Hepatic stellate cell (primary cell): Measurements from ENCODE around the gene KRTCAP2.
A peak's percentile ranks its signal among the peaks of the same experiment; 100 is the strongest.
"Not testable (repeated sequence)": the region's sequence is repeated elsewhere in the genome, so short reads cannot be mapped to it uniquely, and the experiment has no call there.

Experiments
- DNase-seq: peaks from one replicate; pipeline ENCODE4 v3.0.0; 2011; ENCODE audit warnings: low spot score

Gene KRTCAP2

GRCh38 chr1:155199792-155200191 lies 26.7 kb upstream of the KRTCAP2 start:
- no peak for DNase-seq

- DNase-seq: no peak
Measured at GRCh38 chr1:155198547-155198906, 25.4 kb upstream of the KRTCAP2 start.

- DNase-seq: no peak
Measured at GRCh38 chr1:155197901-155198546, 24.9 kb upstream of the KRTCAP2 start.

GRCh38 chr1:155196893-155197638 lies 24.0 kb upstream of the KRTCAP2 start:
- DNase-seq: no peak

DNA sequence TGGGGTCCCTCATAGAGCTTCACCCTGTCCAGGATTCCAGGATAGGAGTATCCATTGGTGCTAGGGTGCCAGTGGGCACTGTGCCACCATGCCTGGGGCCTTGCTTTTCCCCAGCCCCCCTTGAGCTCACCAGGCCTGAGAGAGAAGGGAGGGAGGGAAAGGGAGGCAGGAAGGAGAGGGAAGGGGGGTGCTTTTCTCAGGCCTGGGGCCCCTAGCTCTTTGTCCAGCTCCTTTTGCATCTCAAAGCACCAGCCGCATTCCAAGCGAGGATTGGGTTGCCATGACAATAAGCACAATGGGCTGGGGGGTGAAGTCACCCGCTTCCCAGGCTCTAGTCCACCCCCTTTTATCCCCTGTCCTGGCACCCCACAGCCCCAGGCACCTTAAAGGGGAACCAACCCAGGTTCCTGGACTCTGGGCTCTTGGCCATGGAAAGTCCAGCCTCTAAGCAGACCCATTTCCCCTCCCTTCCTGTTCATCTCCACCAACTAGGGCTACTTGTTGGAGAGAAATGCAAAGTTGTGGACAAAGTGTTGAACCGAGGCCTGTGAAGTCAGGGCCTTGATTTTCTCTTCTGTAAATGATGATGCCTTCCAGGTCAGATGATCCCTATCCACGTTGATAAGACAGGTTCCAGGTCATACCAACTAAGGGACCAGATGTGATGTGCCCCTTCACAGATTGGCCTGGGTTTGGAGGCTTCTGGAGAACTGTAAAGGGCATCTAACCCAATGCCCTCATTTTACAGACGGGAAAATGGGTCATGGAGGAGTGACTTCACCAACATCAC lies 23.2 kb upstream of the KRTCAP2 start:
- no peak for DNase-seq

- DNase-seq: peak; percentile 57
Measured at GRCh38 chr1:155195201-155196102, 22.3 kb upstream of the KRTCAP2 start.

DNA sequence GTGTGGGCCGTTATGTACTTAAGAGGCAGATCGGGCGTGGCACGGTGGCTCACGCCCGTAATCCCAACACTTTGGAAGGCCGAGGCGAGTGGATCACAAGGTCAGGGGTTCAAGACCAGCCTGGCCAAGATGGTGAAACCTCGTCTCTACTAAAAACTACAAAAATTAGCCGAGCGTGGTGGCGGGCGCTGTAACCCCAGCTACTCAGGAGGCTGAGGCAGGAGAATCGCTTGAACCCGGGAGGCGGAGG lies 20.8 kb upstream of the KRTCAP2 start:
- not testable (repeated sequence) for DNase-seq

- peak; percentile 95 for DNase-seq
Measured at GRCh38 chr1:155193275-155193990, 20.3 kb upstream of the KRTCAP2 start.

DNA sequence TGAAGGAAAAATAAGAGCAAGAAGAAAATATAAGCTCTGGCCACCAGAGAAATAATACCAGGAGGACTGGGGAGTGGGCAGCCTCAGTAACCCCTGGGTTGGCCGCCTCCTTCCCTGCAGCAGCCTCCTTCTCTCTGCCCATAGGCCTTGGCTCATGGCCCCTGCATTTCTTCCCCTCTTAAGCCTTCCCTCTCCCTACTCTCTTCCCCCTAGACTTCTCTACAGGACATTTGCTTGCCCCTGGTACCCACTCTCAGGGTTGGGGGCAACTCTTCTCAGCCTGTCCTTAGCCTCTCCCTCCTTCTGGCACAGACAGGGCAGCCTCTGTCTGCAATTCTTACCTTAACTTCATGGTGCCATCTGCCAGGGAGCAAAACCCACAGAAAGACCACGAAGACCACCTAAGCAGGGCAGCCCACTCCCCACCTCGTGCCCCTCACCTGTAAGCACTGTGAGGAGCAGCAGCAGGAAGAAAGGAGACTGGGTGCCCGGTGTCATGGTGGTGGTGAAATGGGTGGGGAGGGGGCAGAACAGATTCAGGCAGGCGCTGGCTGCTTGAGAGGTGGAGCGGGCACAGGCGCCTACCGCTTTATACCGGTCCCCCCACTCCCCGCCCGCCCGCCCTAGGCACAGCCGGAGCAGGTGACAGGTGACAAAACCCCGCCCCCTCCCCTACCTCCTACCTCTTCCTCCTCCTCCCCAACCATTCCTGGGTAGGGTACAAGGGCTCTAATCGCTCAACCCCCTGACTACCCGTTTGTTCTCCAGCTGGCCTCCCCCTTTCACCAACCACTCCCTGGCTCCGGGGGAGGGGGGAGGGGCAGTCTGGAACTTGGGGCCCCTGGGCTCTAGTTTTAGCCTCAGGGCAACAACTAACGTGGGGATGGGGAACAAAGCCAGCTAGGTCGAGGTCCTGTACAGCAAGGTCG lies 19.5 kb upstream of the KRTCAP2 start:
- DNase-seq: no peak

- no peak for DNase-seq
Measured at GRCh38 chr1:155191904-155192303, 18.8 kb upstream of the KRTCAP2 start.

GRCh38 chr1:155189926-155190325 lies 16.8 kb upstream of the KRTCAP2 start:
- not testable (repeated sequence) for DNase-seq

GRCh38 chr1:155188268-155188667 lies 15.2 kb upstream of the KRTCAP2 start:
- DNase-seq: no peak

GRCh38 chr1:155187456-155187891 lies 14.4 kb upstream of the KRTCAP2 start:
- no peak for DNase-seq

- no peak for DNase-seq
Measured at GRCh38 chr1:155186794-155187455, 13.8 kb upstream of the KRTCAP2 start.

- no peak for DNase-seq
Measured at GRCh38 chr1:155186067-155186793, 13.1 kb upstream of the KRTCAP2 start.

- no peak for DNase-seq
Measured at GRCh38 chr1:155185783-155186066, 12.6 kb upstream of the KRTCAP2 start.

DNA sequence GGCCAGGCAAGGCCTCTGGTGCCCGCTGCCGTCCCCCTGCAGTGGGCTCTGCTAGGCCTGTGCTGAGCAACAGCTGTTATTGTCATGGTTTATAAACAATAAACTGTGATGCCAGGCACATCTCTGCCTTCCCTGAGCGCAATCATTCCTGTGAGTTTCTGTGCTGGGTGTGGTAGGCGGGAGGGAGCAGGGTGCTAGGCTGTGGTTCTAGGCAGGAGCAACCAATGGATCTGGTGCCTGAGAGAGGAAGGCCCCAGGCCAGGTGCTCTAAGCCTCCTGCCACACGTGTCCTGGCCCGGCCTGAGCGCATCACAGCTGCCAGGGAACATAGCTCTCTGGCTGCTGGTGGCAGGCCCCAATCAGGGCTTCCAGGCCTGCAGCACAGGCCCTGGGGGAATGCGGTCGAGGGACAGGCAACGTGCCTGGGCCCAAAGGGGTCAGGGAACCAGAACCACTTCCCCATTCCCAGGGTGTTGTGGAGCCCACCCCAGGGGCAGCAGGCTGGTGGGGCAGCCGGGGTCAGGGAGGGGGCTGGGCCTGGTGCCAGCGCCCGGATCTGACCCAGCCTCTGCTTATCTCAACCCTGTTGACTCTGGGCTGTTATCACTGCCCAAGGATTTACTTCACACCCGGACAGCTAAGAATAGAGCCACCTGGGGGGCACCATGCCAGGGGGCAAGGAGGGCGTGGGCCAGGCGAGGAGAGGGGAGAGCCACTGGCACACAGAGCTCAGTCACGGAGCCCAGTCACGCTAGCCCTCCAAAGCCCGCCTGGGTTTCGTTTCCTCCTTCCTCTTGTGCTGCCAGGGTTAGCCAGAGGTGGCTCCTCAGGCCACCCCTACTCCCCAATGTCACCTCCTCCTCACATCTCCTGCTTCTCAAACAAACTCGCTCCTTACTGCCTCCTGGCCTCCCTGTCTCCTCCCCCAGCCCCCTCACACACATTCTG lies 12.0 kb upstream of the KRTCAP2 start:
- no peak for DNase-seq

DNA sequence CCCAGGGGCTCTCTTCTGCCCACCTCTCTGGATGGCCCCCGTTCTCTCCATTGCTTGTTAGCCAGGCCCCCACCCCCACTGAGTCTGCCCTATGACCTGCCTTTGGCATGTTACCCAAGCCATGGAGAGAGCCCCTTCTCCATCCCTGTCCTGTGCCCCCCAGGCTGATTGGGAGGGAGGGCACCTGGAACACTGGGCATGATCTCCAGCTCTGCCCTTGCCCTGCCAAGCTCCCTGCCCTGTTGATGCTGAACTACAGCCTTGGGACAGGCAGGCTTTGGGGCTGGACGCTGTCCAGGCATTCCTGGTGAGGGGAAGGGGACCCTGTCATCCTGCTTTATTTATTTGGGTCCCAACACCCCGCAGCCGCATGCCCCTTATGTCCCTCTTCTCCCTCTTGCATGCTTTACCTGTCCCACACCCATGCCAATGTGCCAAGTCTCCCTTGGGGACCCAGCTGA lies 11.3 kb upstream of the KRTCAP2 start:
- no peak for DNase-seq
